Neural progenitor cell (in vitro differentiated cells): ENCODE data around the gene DCP1B.

ENCODE experiments used
- EZH2 ChIP-seq: fragments of 200-600 bp; sonication (generic); IDR thresholded peaks from 2 replicates; pipeline ENCODE4 v1.6.1; 2017; ENCODE audit warnings: antibody characterized with exemption, mild to moderate bottlenecking, moderate library complexity
- EZH2phosphoT487 ChIP-seq: fragments of 200-600 bp; sonication (generic); IDR thresholded peaks from 2 replicates; pipeline ENCODE4 v1.6.1; 2017; ENCODE audit warnings: antibody characterized with exemption
- TF ChIP-seq, protein P1 (sequence below): fragments of 200-600 bp; sonication (generic); IDR thresholded peaks from 2 replicates; pipeline ENCODE4 v1.5.1; 2017; ENCODE audit warnings: antibody characterized with exemption, mild to moderate bottlenecking

DNA sequence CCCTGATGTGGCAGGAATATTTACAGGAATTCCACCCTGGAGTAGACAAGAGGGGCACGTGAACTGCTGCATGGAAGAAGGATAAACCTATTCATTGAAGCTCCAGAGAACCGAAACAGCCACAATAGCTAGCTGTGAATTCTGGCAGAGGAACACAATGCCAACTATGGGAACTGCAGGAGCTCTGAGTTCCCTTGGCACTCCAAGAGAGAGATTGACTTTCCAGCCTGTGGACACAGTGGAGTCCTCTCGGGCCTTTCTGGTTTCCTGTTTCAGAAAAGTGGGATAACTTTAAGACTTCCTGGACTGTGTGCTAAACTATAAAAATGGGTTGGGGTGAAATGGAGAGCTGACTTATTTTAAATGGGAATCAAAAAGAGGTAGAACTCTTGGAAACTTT lies 97.7 kb downstream of the DCP1B start:
- TF ChIP-seq, protein P1, sequence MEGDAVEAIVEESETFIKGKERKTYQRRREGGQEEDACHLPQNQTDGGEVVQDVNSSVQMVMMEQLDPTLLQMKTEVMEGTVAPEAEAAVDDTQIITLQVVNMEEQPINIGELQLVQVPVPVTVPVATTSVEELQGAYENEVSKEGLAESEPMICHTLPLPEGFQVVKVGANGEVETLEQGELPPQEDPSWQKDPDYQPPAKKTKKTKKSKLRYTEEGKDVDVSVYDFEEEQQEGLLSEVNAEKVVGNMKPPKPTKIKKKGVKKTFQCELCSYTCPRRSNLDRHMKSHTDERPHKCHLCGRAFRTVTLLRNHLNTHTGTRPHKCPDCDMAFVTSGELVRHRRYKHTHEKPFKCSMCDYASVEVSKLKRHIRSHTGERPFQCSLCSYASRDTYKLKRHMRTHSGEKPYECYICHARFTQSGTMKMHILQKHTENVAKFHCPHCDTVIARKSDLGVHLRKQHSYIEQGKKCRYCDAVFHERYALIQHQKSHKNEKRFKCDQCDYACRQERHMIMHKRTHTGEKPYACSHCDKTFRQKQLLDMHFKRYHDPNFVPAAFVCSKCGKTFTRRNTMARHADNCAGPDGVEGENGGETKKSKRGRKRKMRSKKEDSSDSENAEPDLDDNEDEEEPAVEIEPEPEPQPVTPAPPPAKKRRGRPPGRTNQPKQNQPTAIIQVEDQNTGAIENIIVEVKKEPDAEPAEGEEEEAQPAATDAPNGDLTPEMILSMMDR, result no peak
- no peak for TF ChIP-seq EZH2
- TF ChIP-seq EZH2phosphoT487, result no peak
